Measurements from ENCODE around the gene SUMF1.

- TF ChIP-seq CTCF (conservative IDR thresholded peaks at IDR 0.05; ENCODE audit: low read length) (no peak), EZH2phosphoT487 (IDR thresholded peaks at IDR 0.05; ENCODE audit: borderline replicate concordance) (no peak)
Observed at GRCh38 chr3:4472312-4472711, 5.2 kb upstream of the SUMF1 start.
